Measurements from ENCODE around the gene PTPRT.

PTPRT gene

DNA sequence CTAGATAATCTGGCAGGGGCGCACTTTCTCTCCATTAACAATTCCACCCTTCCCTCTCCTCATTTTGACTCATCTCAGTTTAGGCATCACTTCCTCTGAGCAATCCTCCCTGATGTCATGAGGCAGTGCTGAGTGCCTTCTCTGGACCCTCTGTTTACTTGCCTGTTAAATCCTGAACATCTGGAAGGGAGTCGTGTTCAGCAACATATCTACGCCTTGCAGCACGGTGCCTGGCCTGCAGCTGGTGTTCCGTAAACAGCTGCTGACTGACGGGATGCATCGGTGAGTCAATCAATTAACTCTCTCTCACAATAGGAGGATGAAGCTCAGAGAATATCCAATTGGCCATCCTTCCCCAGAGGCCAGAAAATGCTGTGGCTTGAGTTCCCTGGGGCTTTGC, 613.5 kb downstream of the PTPRT start:
- DNase-seq (ENCODE audit: low read depth): no peak
- no peak overlapping the region for H3K4me3 ChIP-seq (ENCODE audit: control insufficient read depth, low read depth, low read length)
- TF ChIP-seq, protein P1, sequence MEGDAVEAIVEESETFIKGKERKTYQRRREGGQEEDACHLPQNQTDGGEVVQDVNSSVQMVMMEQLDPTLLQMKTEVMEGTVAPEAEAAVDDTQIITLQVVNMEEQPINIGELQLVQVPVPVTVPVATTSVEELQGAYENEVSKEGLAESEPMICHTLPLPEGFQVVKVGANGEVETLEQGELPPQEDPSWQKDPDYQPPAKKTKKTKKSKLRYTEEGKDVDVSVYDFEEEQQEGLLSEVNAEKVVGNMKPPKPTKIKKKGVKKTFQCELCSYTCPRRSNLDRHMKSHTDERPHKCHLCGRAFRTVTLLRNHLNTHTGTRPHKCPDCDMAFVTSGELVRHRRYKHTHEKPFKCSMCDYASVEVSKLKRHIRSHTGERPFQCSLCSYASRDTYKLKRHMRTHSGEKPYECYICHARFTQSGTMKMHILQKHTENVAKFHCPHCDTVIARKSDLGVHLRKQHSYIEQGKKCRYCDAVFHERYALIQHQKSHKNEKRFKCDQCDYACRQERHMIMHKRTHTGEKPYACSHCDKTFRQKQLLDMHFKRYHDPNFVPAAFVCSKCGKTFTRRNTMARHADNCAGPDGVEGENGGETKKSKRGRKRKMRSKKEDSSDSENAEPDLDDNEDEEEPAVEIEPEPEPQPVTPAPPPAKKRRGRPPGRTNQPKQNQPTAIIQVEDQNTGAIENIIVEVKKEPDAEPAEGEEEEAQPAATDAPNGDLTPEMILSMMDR (conservative IDR thresholded peaks at IDR 0.05; ENCODE audit: control insufficient read depth, insufficient read depth, low read depth, low read length): no peak

DNA sequence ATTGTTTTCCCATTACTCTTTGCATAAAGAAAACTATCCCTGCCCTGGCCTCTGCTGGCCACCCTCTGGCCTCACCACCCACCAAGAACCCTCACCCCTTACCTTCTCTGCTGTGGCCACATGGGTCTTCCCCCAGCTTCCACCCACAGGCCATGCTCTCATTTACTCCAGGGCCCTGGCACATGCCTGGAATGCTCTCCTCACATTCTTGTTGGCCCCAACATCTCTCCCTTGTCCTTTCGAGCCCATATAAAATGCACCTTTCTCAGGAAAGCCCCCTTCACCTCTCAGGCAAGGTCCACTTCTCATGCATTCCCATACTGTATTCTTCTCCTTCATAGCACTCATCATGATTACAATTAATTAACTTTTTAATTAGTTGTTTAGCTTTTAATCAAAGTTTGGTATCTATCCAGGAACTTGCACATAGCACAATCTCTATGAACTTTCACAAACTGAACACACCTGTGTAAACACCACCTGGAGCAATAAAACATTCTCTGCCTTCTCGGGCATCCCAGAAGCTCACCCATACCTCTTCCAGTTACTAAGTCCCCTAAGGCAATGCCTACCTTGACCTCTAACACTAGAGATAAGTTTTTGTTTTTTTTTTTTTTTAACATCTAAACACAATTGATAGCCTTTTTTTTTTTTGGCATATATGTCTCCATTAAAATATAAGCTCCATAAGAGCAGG, 617.2 kb downstream of the PTPRT start:
- no peak for DNase-seq (ENCODE audit: low read depth)
- H3K4me3 ChIP-seq (ENCODE audit: control insufficient read depth, low read depth, low read length): no peak overlapping the region
- TF ChIP-seq, protein P1 (conservative IDR thresholded peaks at IDR 0.05; ENCODE audit: control insufficient read depth, insufficient read depth, low read depth, low read length): no peak

DNA sequence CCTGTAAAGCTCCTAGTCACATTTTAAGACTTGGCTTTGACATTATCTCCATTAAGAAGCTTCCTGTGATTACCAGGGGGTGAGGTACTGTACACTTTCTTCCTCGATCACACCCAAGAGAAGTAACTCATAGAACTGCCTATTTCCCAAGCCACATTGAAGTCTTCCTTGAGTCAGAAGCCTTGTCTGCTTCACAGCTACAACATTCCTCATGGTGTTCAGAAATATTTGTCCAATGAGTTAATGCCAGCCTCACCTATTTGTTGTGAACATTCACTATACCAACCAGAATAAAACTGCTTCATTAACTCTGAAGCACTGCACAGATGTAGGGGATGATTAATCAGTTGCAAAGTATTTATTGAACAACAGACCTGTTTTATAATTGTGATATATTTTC, 622.3 kb downstream of the PTPRT start:
- TF ChIP-seq, protein P1 (conservative IDR thresholded peaks at IDR 0.05; ENCODE audit: control insufficient read depth, insufficient read depth, low read depth, low read length): no peak
- no peak for DNase-seq (ENCODE audit: low read depth)
- no peak overlapping the region for H3K4me3 ChIP-seq (ENCODE audit: control insufficient read depth, low read depth, low read length)

DNA sequence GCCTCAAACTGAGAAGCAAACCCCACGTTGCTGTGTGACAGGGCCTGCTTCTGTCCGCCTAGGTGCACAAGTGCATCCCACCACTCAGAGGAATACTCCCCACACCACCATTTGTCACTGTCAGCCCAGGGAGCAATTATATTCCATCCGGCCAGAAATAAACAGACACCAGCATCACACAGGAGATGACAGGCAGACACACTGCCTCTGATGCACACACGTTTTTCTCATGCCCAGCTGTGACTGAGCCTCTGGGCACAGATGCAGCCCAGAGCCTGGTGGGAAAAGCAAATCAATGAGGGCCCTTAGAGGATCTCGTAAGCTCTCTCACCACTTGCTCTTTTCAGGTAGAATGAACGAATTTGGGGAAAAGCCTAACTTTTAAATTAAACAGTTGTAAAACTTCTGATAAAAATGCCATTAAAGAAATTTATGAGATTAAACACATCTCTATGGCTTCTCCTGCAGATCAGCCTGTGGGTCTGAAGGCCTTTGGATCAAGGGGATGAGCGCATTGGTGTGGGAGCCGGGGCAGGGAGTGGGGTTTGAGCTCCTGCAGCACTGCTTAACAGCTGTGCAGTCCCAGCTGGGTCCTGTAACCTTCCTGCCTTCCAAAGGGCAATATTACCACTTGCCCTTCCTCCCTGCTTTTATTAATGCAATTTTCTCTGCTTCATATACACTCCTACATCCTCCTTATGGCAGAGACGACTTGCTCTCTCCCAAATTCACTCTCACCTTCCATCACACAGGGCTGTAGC, 624.3 kb downstream of the PTPRT start:
- DNase-seq (ENCODE audit: low read depth): no peak
- TF ChIP-seq, protein P1 (conservative IDR thresholded peaks at IDR 0.05; ENCODE audit: control insufficient read depth, insufficient read depth, low read depth, low read length): no peak
- H3K4me3 ChIP-seq (ENCODE audit: control insufficient read depth, low read depth, low read length): no peak overlapping the region

DNA sequence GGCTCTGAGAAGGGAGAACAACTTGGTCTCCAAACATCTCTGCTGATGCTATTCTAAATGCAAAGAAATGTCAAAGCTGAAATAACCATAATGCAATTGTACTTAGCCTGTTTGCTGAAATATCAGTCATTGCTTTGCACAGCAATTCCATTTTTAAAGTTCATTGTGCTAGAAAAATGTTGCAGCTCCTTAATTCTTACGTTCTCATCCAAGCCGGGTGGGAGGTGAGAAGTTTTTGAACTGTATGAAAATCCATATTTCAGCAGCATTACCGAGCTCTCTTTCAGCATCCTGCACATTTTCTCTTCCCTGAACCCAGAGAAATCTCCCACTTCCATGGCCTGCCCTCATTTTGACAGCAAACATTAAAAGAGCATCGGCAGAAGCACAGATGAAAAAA, 630.0 kb downstream of the PTPRT start:
- TF ChIP-seq, protein P1 (conservative IDR thresholded peaks at IDR 0.05; ENCODE audit: control insufficient read depth, insufficient read depth, low read depth, low read length): no peak
- DNase-seq (ENCODE audit: low read depth): no peak
- no peak overlapping the region for H3K4me3 ChIP-seq (ENCODE audit: control insufficient read depth, low read depth, low read length)

DNA sequence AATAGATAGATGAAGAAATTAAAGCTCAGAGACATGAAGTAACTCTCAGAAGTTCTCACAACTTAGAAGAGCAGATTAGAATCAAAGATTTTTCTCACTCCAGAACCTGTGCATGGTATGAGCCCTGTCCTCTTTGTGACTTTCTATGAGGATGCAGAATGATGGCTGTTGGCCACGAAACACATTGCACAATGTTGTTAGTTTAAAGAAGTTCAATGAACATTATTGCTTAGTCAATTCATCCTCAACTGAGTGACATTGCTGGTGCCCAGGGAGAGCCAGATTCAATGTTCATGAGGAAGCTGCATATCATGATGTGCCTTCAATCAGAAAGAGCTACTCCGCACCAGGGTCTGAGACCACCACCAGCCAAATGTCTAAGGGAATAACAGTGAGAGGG, 633.1 kb downstream of the PTPRT start:
- H3K4me3 ChIP-seq (ENCODE audit: control insufficient read depth, low read depth, low read length): no peak overlapping the region
- TF ChIP-seq, protein P1 (conservative IDR thresholded peaks at IDR 0.05; ENCODE audit: control insufficient read depth, insufficient read depth, low read depth, low read length): no peak

More for the DNA sequence above, 633.1 kb downstream of the PTPRT start:
- DNase-seq (ENCODE audit: low read depth): no peak
